Activated naive CD4-positive, alpha-beta T cell treated with anti-CD3 and anti-CD28 coated beads, Interleukin-2, amount 50 U/mL, for 24 hours (primary cell): ENCODE measurements around the gene ATP9B.

ENCODE experiments used
- H3K27ac Mint-ChIP-seq: one replicate; pipeline ENCODE4 v1.8.0; 2021; ENCODE audit warnings: mild to moderate bottlenecking, mixed read lengths
- H3K27me3 Mint-ChIP-seq: one replicate; pipeline ENCODE4 v1.8.0; 2021; ENCODE audit warnings: mixed read lengths
- H3K36me3 Mint-ChIP-seq: one replicate; pipeline ENCODE4 v1.8.0; 2021; ENCODE audit warnings: mixed read lengths
- H3K4me1 Mint-ChIP-seq: one replicate; pipeline ENCODE4 v1.8.0; 2021; ENCODE audit warnings: mixed read lengths
- H3K4me3 Mint-ChIP-seq: one replicate; pipeline ENCODE4 v1.8.0; 2021; ENCODE audit warnings: mild to moderate bottlenecking, mixed read lengths
- H3K9me3 Mint-ChIP-seq: one replicate; pipeline ENCODE4 v1.8.0; 2021; ENCODE audit warnings: mixed read lengths

The ATP9B gene

DNA sequence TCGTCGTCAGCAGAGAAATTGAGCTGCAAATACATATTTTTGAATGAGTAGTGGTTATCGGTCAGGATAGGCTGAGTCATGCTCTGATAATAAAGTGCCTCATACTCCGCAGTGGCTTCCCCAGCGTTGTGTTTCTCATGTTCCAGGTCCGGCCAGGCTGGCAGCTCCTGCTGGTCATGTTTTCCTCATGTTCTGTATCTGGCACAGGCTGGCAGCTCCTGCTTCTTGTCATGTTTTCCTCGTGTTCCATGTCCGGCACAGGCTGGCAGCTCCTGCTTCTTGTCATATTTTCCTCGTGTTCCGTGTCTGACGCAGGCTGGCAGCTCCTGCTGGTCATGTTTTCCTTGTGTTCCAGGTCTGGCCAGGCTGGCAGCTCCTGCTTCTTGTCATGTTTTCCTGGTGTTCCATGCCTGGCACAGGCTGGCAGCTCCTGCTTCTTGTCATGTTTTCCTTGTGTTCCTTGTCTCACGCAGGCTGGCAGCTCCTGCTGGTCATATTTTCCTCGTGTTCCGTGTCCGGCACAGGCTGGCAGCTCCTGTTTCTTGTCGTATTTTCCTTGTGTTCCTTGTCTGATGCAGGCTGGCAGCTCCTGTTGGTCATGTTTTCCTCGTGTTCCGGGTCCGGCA, 148.9 kb downstream of the ATP9B start:
- Mint-ChIP-seq H3K27ac (no peak overlapping the region), H3K4me3 (no peak overlapping the region), H3K27me3 (no peaks in the 10 kb centered on the region), H3K36me3 (peaks cover 30% of the 10 kb centered on the region), H3K9me3 (no peaks in the 10 kb centered on the region), H3K4me1 (no peaks in the 10 kb centered on the region)

DNA sequence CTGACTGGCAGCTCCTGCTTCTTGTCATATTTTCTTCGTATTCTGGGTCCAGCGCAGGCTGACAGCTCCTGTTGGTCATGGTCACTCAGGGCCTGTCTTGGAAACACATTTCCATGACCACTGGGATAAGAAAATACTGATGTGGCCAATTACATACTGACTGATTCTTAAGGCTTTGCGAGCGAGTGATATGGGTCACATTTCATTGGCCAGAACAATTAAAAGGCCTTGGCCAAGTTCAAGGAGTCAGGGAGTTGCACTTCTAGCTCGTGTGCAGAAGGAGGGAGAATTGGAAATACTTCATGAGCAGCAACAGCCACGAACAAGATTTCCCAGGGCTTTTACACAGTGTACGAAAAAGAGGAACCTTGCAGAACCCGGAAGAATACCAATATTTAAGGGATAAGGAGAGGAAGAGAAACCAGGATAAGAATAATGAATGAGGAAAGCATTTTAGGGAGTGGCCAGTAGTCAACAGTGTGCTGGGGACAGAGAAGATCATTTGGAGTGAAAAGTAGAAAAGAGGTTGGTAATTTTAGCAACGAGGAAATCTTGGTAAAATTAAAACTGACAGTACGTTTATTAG, 149.5 kb downstream of the ATP9B start:
- no peak overlapping the region for H3K4me3 Mint-ChIP-seq
- H3K27ac Mint-ChIP-seq = no peak overlapping the region
- peaks cover 30% of the 10 kb centered on the region for H3K36me3 Mint-ChIP-seq
- H3K27me3 Mint-ChIP-seq = no peaks in the 10 kb centered on the region
- H3K4me1 Mint-ChIP-seq = no peaks in the 10 kb centered on the region
- H3K9me3 Mint-ChIP-seq = no peaks in the 10 kb centered on the region

DNA sequence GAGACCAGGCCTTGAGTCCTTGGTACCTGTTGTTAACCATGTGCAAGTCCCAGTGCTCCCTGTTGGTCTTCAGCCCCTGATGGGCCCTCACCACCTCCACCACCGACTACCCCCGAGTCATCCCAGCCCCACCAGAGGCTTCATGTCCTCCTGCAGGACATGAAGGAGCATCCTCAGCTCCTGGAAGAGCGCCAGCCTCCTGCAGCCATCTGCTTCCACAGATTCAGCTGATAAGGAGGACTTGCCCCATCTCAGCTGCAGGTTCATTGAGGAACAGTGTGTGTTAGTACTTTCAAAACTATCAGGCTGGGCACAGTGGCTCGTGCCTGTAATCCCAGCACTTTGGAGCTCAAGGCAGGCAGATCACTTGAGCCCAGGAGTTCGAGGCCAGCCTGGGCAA, 151.9 kb downstream of the ATP9B start:
- Mint-ChIP-seq H3K27me3 (no peaks in the 10 kb centered on the region), H3K36me3 (peaks cover 30% of the 10 kb centered on the region), H3K4me1 (no peaks in the 10 kb centered on the region), H3K27ac (no peak overlapping the region), H3K4me3 (no peak overlapping the region), H3K9me3 (no peaks in the 10 kb centered on the region)

- H3K4me1 Mint-ChIP-seq = no peaks in the 10 kb centered on the region
- H3K4me3 Mint-ChIP-seq = no peak overlapping the region
- H3K36me3 Mint-ChIP-seq = peaks cover 23% of the 10 kb centered on the region
- H3K9me3 Mint-ChIP-seq = no peaks in the 10 kb centered on the region
- no peaks in the 10 kb centered on the region for H3K27me3 Mint-ChIP-seq
- H3K27ac Mint-ChIP-seq = no peak overlapping the region
These were observed 153.6 kb downstream of the ATP9B start for GRCh38 chr18:79222790-79223189.

- Mint-ChIP-seq H3K4me1 (no peaks in the 10 kb centered on the region), H3K27ac (no peak overlapping the region), H3K4me3 (no peak overlapping the region), H3K9me3 (no peaks in the 10 kb centered on the region), H3K27me3 (no peaks in the 10 kb centered on the region), H3K36me3 (peaks cover 23% of the 10 kb centered on the region)
These were observed 154.2 kb downstream of the ATP9B start for GRCh38 chr18:79223431-79223830.

DNA sequence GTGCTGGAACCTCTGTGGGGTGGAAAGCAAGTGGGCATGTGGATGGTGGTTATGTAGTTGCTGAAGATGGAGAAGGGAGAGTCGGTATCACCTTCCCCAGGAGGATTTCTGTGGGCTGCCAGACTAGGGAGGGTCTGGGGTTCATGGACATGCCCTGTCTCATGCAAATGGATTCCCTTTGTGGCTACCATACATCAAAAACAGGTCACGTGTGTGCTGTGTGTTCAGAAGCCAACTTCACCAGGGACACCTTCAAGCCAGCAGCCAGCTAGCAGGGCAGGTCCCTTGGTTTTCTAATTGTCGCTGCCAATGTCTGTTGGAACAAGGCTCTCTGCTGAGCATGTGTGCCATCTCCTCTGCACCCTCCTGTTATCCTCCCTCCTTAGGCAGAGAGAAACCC, 155.2 kb downstream of the ATP9B start:
- H3K4me1 Mint-ChIP-seq = no peaks in the 10 kb centered on the region
- H3K4me3 Mint-ChIP-seq = no peak overlapping the region
- no peaks in the 10 kb centered on the region for H3K27me3 Mint-ChIP-seq
- H3K9me3 Mint-ChIP-seq = no peaks in the 10 kb centered on the region
- peaks cover 17% of the 10 kb centered on the region for H3K36me3 Mint-ChIP-seq
- H3K27ac Mint-ChIP-seq = no peak overlapping the region

- no peaks in the 10 kb centered on the region for H3K4me1 Mint-ChIP-seq
- H3K9me3 Mint-ChIP-seq = peaks cover 9% of the 10 kb centered on the region
- no peak overlapping the region for H3K4me3 Mint-ChIP-seq
- H3K36me3 Mint-ChIP-seq = peaks cover 16% of the 10 kb centered on the region
- H3K27ac Mint-ChIP-seq = no peak overlapping the region
- no peaks in the 10 kb centered on the region for H3K27me3 Mint-ChIP-seq
These were observed 158.4 kb downstream of the ATP9B start for GRCh38 chr18:79227621-79228020.

DNA sequence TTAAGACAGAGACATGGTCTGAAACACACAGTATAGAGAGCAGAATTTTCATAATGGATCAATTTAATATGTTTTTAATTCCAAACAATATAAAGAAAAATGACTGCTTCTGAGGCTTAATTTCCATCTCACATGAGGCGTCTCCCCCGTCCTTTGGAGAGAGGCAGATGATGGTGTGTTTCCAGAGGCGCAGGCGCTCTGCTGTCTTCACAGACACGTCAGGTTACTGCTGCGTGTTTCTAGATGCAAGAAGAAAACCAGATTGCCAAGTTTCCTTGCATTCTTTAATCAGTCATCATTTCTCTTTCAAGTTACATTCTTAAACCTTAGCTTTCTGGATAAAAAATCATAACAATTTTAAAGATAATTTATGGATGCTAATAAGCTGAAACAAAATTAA, 160.2 kb downstream of the ATP9B start:
- no peak overlapping the region for H3K27ac Mint-ChIP-seq
- no peak overlapping the region for H3K4me3 Mint-ChIP-seq
- peaks cover 9% of the 10 kb centered on the region for H3K9me3 Mint-ChIP-seq
- H3K4me1 Mint-ChIP-seq = peaks cover 3% of the 10 kb centered on the region
- peaks cover 16% of the 10 kb centered on the region for H3K36me3 Mint-ChIP-seq
- no peaks in the 10 kb centered on the region for H3K27me3 Mint-ChIP-seq

DNA sequence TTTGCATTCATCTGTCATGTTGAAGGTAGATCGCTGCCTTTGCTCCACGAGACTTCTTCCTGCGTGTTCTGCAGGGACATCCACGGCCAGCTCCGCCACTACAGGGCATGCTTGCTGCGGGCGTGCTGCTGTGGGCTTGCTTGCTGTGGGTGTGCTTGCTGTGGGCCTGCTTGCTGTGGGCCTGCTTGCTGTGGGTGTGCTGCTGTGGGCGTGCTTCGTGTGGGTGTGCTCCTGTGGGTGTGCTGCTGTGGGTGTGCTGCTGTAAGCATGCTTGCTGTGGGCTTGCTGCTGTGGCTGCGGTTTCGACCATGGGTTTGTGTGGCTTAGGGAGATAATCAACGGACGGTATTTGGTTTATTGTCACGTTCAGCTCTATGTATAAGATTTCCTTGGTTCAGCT, 165.2 kb downstream of the ATP9B start:
- peaks cover 9% of the 10 kb centered on the region for H3K9me3 Mint-ChIP-seq
- H3K4me1 Mint-ChIP-seq = peaks cover 3% of the 10 kb centered on the region
- H3K27me3 Mint-ChIP-seq = no peaks in the 10 kb centered on the region
- no peak overlapping the region for H3K4me3 Mint-ChIP-seq
- H3K27ac Mint-ChIP-seq = no peak overlapping the region
- H3K36me3 Mint-ChIP-seq = peaks cover 10% of the 10 kb centered on the region

DNA sequence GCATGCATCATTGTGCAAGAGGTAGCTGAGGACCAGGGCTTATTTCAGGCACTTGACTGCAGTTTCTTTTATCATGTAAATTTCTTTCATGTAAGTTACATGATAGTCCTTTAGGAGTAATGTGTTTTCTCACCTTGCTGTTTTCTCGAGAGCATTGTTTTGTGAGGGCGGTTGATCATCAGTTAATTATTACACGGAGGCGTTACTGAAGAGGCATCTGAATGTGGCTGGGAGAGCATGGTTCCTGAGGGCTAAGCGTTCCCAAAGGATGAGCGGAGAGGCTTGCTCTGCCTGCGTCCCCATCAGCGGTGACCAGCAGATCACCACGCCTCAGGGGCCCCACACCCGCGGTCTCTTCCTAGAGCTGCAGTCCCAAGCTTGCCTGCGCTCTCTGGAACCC, 170.4 kb downstream of the ATP9B start:
- H3K4me3 Mint-ChIP-seq = no peak overlapping the region
- peaks cover 4% of the 10 kb centered on the region for H3K4me1 Mint-ChIP-seq
- no peak overlapping the region for H3K27ac Mint-ChIP-seq
- peaks cover 6% of the 10 kb centered on the region for H3K36me3 Mint-ChIP-seq
- H3K27me3 Mint-ChIP-seq = no peaks in the 10 kb centered on the region
- H3K9me3 Mint-ChIP-seq = no peaks in the 10 kb centered on the region

- Mint-ChIP-seq H3K9me3 (no peaks in the 10 kb centered on the region), H3K4me1 (peaks cover 10% of the 10 kb centered on the region), H3K4me3 (no peak overlapping the region), H3K27ac (no peak overlapping the region), H3K36me3 (peaks cover 4% of the 10 kb centered on the region), H3K27me3 (no peaks in the 10 kb centered on the region)
These were observed 172.6 kb downstream of the ATP9B start for GRCh38 chr18:79241755-79242154.

DNA sequence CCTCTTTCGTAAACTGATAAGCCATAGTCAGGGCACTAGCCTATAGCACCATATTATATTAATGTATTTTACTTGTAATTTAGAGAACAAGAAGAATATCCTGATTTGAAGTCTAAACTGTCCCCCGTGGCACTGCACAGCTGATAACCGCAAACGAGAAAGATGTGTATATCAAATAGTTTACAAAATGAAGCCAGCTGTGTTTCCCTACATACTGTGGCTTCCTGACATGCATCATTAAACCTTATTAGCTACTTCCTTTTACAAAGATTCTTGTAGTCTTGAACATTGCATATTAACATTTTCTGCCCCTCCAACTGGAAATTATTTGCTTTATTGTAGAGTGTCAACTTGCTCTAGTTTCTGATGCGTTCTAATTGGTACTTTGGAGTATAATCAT, 173.1 kb downstream of the ATP9B start:
- H3K4me3 Mint-ChIP-seq = no peak overlapping the region
- H3K27ac Mint-ChIP-seq = no peak overlapping the region
- peaks cover 4% of the 10 kb centered on the region for H3K36me3 Mint-ChIP-seq
- H3K9me3 Mint-ChIP-seq = no peaks in the 10 kb centered on the region
- peaks cover 10% of the 10 kb centered on the region for H3K4me1 Mint-ChIP-seq
- H3K27me3 Mint-ChIP-seq = no peaks in the 10 kb centered on the region

DNA sequence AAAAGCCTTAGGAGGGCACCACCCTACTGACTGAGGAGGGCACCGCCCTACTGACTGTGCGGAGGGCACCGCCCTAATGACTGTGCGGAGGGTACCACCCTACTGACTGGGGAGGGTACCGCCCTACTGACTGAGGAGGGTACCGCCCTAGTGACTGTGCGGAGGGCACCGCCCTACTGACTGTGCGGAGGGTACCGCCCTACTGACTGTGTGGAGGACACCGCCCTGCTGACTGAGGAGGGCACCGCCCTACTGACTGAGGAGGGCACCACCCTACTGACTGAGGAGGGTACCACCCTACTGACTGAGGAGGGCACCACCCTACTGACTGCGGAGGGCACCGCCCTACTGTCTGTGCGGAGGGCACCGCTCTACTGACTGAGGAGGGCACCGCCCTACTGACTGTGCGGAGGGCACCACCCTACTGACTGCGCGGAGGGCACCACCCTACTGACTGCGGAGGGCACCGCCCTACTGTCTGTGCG, 176.4 kb downstream of the ATP9B start:
- Mint-ChIP-seq H3K36me3 (no peaks in the 10 kb centered on the region), H3K4me3 (no peak overlapping the region), H3K9me3 (no peaks in the 10 kb centered on the region), H3K4me1 (peaks cover 27% of the 10 kb centered on the region), H3K27me3 (no peaks in the 10 kb centered on the region), H3K27ac (no peak overlapping the region)

DNA sequence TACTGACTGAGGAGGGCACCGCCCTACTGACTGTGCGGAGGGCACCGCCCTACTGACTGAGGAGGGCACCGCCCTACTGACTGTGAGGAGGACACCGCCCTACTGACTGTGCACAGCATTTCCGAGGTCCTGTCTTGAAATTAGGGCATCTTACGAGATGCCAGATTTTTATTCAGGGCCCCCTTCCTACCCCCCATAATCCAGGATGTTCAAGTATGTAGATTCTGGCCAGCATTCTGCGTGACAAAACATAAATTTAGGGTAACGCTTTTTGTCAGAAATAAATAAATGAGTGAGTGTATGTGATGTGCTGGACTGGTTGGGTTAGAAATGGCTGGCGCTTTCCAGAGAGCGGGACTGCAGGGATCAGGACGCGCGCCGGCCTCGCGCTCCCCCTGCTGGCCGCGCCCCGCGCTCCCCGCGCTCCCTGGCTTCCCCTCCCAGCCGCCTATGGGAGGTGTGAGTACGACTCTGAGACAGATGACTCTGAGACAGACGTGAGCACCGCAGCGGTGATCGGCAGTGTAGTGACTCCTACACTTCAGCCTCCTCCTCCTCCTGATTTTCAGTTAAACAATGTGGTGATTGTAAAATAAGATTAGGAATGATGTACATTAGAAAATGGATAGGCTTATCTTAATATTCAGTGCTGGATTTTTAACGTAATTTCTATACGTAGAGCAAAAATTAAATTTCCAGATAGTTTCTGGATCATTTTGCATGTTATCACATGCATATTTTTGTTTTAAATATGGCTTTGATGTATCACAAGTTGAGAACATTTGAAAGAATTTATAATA, 177.3 kb downstream of the ATP9B start:
- peak overlapping the region; percentile 62 for H3K27ac Mint-ChIP-seq
- no peaks in the 10 kb centered on the region for H3K36me3 Mint-ChIP-seq
- H3K4me3 Mint-ChIP-seq = no peak overlapping the region
- no peaks in the 10 kb centered on the region for H3K9me3 Mint-ChIP-seq
- H3K27me3 Mint-ChIP-seq = no peaks in the 10 kb centered on the region
- peaks cover 33% of the 10 kb centered on the region for H3K4me1 Mint-ChIP-seq

DNA sequence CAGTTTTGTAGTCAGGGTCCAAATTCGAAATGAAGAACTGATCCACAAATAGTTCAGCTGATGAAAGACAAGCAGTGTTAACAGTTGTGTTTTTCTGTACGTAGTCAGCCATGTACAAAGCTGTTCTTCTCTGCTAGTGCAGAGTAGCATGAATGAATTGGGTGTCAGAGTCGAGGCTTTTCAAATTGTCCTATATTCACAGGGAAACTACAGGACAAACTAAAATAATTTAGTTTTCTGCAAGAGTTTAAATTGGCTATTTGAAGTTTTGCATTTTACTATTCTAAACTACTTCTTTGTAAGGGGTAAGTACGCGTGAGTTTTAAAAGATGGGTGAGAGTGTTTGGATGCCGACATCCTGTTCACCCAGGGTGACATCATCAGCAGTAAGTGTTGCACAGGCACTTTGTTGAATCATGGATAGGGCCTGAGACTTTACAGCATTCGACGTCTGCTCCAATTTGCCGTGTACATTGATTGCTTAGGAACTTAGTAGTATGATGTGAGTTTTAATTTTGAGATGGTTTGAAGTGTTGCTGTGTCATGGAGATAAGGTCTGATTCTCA, 179.4 kb downstream of the ATP9B start:
- no peaks in the 10 kb centered on the region for H3K9me3 Mint-ChIP-seq
- H3K4me1 Mint-ChIP-seq = peaks cover 28% of the 10 kb centered on the region
- H3K27me3 Mint-ChIP-seq = no peaks in the 10 kb centered on the region
- H3K27ac Mint-ChIP-seq = no peak overlapping the region
- H3K4me3 Mint-ChIP-seq = no peak overlapping the region
- no peaks in the 10 kb centered on the region for H3K36me3 Mint-ChIP-seq
